Anterior cingulate cortex (tissue), 58 donors: Measurements from ENCODE around the gene AATK.

Experiments used
- DNase-seq, 58 donors: peaks; one replicate each; lab custom pipeline; 2025; lab: John Stamatoyannopoulos, UW

The AATK gene

GRCh38 chr17:81163703-81164370 is 2.2 kb downstream of the AATK start:
- DNase-seq, result peak in 4 of 58 donors; percentile 28 to 32 (median 30)

DNA sequence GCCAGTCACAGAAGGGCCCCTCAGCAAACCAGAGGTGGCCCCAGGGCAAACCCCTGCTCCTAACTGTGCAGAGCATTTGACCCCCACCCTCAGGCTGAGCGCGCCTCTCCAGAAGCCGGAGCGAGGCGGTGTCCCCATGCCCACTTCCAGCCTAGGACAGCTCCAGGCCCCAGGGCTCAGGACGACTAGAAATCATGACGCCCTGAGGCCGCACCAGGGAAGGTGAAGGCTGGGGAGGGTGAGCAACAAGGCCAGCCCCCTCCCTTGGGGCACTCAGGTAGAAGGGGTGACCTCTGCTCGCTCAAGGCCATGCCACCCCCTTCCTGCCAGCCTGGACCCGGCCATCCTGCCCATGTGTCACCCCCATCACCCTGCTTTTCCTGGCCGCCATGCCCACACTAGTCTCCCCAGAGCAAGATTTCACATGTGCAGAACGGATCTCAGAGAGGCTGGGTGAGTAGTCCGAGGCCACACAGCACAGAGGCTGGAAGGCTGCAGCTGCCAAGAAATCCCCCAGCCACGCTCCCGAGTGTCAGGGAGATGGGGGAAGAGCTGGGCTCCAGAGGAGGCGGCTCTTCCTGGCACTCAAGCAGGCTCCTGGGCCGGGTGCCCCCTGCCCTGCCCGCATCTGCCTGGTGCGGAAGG is 2.8 kb downstream of the AATK start:
- no peak for DNase-seq

GRCh38 chr17:81162491-81162890 is 3.5 kb downstream of the AATK start:
- DNase-seq, result no peak

GRCh38 chr17:81161972-81162371 is 4.0 kb downstream of the AATK start:
- DNase-seq, result no peak

DNA sequence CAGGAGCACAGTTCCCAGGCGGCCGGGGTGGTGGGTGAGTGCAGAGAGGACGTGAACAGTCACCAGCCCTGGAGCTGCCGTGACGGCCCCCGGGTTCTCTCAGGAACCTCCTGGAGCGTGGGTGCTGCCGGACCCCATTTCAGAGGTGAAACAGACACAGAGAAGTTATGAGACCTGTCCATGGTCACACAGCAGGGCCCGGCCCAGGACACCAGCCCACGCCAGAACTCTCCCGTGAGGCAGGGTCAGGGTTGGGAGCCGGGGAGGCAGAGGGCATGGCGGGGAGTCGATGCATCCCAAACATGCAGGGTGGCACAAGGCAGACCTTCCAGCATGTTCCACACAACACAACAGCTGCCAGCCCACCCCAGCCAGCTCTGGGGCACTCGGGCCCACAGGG is 4.5 kb downstream of the AATK start:
- no peak for DNase-seq

DNA sequence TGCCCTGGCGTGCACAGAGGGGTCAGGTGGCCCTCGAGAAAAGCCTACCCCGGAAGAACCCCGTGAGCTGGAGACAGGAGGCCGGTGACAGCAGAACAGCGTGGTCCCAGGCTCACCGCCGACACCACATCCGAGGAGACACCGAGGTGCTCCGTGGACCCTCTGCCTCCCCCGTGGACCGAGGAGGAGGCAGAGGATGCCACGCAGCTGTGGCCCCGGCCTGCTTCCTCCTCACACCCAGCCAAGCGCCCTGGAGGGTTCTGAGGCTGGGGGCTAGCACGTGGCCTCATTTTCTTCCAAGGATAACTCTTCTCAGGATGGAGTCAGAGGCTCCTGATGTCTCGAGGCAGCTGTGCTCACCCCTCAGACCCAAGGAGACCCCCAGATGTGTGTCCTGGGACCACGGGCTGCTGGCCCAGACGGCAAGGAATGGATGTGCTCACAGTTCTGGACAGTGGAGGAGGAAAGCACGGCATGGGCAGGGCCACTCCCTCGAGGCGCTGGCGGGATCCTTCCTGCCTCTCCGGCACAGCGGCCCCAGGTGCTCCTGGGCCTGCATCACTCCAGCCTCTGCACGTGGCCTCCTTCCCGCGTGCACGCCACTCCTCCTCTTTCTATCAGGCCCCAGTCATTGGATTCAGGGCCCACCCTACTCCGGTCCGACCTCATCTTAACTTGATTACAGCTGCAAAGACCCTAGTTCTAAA is 5.1 kb downstream of the AATK start:
- DNase-seq, result no peak

- peak in 20 of 58 donors; percentile 10 to 52 (median 26) for DNase-seq
These were observed 5.7 kb downstream of the AATK start for GRCh38 chr17:81160306-81160705.

- no peak for DNase-seq
These were observed 6.3 kb downstream of the AATK start for GRCh38 chr17:81159611-81160265.

- no peak for DNase-seq
These were observed 7.1 kb downstream of the AATK start for GRCh38 chr17:81158688-81159590.

DNA sequence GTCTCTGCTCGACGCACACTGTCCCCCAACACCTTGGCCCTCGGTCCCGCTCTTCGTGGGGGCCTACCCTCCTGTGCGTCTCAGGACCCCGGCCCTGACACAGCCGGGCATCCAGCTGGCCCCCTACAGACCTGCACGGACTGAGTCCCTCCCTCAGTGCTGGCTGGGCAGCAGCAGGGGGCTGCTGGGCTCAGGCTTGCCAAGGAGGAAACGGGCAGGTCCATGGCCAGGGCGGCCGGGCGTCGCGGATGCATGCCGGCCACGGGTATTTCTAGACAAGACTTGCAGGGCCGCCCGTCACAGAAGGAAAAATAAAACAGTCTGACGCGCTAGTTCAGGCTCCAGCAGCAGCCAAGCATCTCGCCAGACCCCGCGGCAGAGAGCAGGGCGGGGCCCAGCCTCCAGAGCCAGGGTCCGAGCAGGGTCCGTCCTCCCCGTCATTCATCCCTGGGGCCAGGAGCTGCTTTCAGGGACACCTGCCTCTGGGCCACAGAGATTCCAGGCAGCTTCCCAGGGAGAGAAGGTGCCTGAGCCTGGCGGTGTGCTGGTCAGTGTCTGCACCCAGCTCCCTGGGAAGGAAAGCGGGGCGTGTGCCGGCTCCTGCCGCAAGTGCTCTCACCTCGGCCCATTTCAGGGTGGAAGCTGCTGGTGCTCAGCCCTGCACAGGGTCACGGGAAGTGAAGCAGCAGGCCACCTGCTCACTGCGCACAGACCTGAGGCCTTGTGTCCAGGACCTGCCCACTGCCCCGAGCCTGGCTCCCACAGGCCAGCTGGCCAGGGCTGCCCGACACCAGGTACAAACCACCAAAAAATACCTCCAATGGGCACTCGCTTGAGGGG is 8.0 kb downstream of the AATK start:
- no peak for DNase-seq

GRCh38 chr17:81156866-81157805 is 8.9 kb downstream of the AATK start:
- no peak for DNase-seq

GRCh38 chr17:81154961-81155360 is 11.1 kb downstream of the AATK start:
- DNase-seq, result no peak

GRCh38 chr17:81154016-81154415 is 12.0 kb downstream of the AATK start:
- peak in 1 of 58 donors; percentile 19 for DNase-seq

GRCh38 chr17:81153340-81153803 is 12.6 kb downstream of the AATK start:
- DNase-seq, result peak in 49 of 58 donors; percentile 23 to 91 (median 66)

DNA sequence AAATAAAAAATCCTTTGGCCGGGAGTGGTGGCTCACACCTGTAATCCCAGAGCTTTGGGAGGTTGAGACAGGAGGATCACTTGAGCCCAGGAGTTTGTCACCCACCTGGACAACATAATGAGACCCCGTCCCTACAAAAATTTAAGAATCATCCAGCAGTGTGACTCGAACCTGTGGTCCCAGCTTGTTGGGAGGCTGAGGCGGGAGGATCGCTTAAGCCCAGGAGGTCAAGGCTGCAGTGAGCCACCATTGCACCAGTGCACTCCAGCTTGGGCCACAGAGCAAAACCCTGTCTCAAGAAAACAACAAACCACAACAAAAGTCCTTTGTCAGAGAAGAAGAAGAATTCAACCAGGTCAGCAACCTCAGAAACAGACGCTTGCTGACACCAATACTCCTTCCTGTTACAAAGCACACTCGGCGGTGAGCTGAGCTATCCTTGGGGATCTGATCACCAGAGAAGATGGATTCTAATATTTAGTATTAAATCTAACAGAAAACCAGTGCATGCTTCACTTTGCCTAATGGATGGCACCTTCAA is 13.7 kb downstream of the AATK start:
- no peak for DNase-seq

- no peak for DNase-seq
These were observed 14.7 kb downstream of the AATK start for GRCh38 chr17:81151278-81151677.

DNA sequence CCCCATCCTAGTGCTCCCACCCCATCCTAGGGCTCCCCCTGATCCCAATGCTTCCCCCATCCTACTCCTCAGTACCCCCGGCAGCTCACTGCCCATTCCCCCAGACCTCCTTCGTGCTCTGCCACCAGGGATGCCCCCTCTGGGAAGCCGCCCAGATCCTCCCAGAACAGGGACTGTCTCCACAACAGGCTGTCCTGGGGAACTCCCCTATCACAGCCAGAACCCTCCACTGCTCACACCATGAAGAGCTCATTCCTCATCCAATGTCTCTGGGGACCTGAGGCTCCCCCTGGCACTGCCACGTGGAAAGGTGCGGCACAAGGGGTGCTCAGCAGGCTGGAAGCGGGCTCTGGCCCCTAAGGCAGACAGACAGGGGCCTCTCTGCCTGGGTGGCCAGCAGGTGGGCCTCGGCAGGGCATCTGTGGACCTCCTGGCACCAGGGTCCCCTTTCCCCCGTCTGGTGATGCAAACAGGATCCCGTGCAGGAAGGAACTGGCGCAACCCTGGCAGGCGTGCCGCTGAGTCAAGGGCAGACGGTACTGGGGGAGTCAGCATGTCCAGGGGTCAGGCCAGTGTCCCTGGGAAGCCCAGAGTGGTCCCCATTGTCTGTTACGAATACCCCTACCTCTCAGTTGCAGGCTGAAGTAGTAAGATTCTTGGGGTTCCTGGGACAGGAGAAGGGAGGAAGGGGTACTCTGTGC is 15.5 kb downstream of the AATK start:
- DNase-seq, result no peak
